Motor neuron (in vitro differentiated cells): ENCODE results near the gene CD101. TPM values are rescaled to one million over a fixed set of nuclear protein-coding genes. Genes with fewer than 3 reads are reported as not detected.

Experiments used
- ATAC-seq, 8 experiments: fragments of 200-7000 bp; cut with Tn5 transposase; replicated peaks in 6 of 8; 2 replicates each; pipeline ENCODE4 v1.8.0; 2021; ENCODE audit warnings: mild to moderate bottlenecking in 8 of 8, moderate library complexity in 8 of 8
- H3K27ac ChIP-seq, 2 donors: fragments of 250-450 bp; sonication (Bioruptor Pico); 2 replicates each; pipeline ENCODE4 v1.9.0; 2021; ENCODE audit warnings: antibody characterized with exemption in 2 of 2, mild to moderate bottlenecking in 2 of 2, moderate library complexity in 1 of 2
- H3K4me1 ChIP-seq, 2 donors: fragments of 250-450 bp; sonication (Bioruptor Pico); replicated peaks in 1 of 2; 2 replicates each; pipeline ENCODE4 v1.6.1; 2021; ENCODE audit warnings: antibody characterized with exemption in 2 of 2, mild to moderate bottlenecking in 2 of 2, moderate library complexity in 1 of 2
- H3K4me3 ChIP-seq, 5 donors: fragments of 250-450 bp; sonication (Bioruptor Pico); 2 replicates each; pipeline ENCODE4 v1.9.0; 2021; ENCODE audit warnings: antibody characterized with exemption in 5 of 5, mild to moderate bottlenecking in 5 of 5, moderate library complexity in 4 of 5
- WGBS, 10 experiments: fragments of 450-650 bp; shearing (Covaris generic); methylation state at CpG; one replicate each; pipeline ENCODE4 v1.0.0; 2022; 5-methylcytosine and 5-hydroxymethylcytosine counted together
- in situ Hi-C, 9 experiments: fragments of 400-800 bp; cut with MboI; loops; one replicate each; pipeline ENCODE4 v1.15.0; 2021; ENCODE audit warnings: low sequenced_read_pairs in 9 of 9, low pct_unique_long_range_greater_than_20kb in 2 of 9; ENCODE audit not compliant: unreplicated experiment in 9 of 9
- total RNA-seq, 8 experiments: library from RNA; unstranded; fragments of 300-600 nt; gene quantifications; 2 replicates each; pipeline versions ENCODE4 v1.2.3 to v1.2.4, GENCODE V29; 2022

The CD101 gene
- total RNA-seq, 8 experiments from 2014 or later = 0.27 to 4.8 (median 1.9) TPM

DNA sequence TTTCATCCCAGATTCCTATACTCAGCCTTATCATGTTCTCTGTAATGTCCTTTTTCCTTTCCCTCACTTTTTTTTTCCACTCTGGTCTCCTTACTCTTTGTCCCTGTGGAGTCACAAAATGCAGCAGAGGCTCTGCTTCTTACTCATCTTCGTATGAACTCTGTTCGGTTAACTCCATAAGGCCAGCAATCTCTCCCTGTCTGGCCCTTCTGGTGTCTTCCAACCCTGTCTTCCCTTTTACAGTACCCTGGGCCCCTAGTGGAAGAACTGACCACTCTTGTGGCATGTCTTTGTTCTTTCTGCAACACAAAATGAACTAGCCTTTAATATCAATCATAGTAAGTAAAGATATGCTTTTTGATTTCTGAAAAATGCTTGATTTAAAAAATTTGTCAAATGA, 7.1 kb downstream of the CD101 start:
- ATAC-seq = no peak
- Histone ChIP-seq H3K4me1 (peaks cover 10% of the 10 kb centered on the region in 2 donors), H3K4me3 (no peak overlapping the region), H3K27ac (no peak overlapping the region)
- WGBS, 10 experiments = 42 to 88% (median 72%) methylated on average over 2 of the region's 2 CpGs; no CpG with 5 or more reads in 1 of the 10 experiments
- in situ Hi-C loops = no loop called here

DNA sequence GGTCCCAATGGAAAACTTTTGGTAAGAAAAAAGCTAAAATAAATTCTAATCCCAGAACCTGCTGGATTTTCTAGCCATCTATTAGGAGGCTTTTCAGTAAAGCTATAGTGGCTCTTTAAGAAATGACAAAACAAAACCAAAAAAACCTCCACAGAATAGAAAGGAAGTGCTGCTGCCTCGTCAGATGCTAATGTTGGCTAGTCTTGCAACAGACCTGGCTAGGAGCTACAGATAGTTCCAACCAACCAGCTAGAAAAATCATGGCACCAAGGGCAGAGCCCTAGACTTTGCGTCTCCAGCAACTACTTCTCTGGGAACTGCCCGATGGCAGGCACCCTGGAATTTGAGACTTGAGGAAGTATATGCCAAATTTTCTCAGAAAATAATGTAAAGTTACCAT, 7.6 kb downstream of the CD101 start:
- peak in 2 of 8 experiments; percentile 28 to 61 for ATAC-seq
- H3K27ac ChIP-seq = no peak overlapping the region
- no peak overlapping the region for H3K4me3 ChIP-seq
- in situ Hi-C loops = no loop called here
- H3K4me1 ChIP-seq = peaks cover 5% of the 10 kb centered on the region in 2 donors
- 20 to 88% (median 67%) methylated on average over 1 to 3 of the region's 3 CpGs; no CpG with 5 or more reads in 1 of the 10 experiments for WGBS, 10 experiments

DNA sequence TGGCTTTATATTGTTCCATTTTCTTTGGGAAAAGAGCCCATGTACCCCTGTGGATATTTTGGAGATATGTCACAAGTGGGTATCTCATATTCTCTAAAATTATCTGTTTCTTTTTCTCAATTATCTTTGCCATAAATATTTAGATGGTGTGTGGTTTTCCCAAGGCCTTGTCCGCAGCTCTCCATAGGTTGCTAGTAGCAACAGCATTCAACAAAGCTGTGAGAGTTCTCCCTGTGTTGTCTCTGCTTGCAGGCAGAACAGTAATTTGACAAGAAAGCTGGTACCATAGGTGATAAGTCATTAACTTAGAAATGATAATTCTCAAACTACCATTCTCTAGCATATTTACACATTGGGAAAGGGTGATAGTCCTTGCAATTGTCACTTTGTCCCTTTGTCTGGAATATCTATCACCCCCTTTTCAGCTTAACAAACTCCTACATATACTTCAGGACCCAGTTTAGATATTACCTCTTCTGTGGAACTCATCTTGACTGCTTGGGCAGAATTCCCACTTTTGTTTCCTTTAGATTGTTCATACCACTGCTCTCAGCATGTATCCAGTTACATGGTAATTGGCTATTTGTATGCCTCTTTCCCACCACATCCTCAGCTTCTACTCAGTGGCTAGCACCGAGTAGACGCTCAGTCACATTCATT, 8.9 kb downstream of the CD101 start:
- Histone ChIP-seq H3K27ac (no peak overlapping the region), H3K4me3 (no peak overlapping the region), H3K4me1 (peaks cover 0 to 2% of the 10 kb centered on the region in 2 donors)
- ATAC-seq = no peak
- in situ Hi-C loops = no loop called here
- WGBS, 10 experiments = 37 to 100% (median 76%) methylated on average over 1 to 3 of the region's 3 CpGs

DNA sequence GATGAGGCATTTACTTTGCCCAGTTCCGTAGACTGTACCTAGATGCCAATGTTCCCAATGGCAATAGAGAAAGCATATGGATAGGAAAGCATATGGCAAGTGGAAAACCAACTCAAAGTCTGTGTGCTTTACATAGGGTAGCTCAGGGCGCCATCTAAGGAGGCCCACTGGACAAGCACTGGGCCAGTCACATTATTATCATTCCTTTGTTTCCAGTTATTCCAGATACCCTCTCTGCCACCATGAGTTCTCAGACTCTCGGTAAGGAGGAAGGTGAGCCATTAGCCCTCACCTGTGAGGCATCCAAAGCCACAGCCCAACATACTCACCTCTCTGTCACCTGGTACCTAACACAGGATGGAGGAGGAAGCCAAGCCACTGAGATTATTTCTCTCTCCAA, 9.8 kb downstream of the CD101 start:
- in situ Hi-C loops = no loop called here
- Histone ChIP-seq H3K4me3 (no peak overlapping the region), H3K4me1 (peaks cover 0 to 2% of the 10 kb centered on the region in 2 donors), H3K27ac (no peak overlapping the region)
- ATAC-seq = no peak
- 80 to 100% (median 100%) methylated on average over 1 to 3 of the region's 3 CpGs; no CpG with 5 or more reads in 1 of the 10 experiments for WGBS, 10 experiments

DNA sequence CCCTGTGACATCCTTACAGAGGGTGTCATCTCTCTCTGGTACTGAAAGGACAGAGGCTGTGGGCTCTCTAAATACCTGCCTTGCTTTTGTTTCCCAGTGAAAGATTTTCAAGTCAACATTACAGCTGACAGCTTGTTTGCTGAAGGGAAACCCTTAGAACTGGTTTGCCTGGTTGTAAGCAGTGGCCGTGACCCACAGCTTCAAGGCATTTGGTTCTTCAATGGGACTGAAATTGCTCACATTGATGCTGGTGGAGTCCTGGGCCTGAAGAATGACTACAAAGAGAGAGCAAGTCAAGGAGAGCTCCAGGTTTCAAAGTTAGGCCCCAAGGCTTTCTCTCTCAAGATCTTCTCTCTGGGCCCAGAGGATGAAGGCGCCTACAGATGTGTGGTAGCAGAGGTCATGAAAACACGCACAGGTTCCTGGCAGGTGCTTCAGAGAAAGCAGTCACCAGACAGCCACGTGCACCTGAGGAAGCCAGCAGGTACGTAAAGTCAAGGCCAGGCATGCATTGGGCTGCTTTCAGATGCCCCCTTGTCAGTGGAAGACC, 11.8 kb downstream of the CD101 start:
- in situ Hi-C loops = no loop called here
- Histone ChIP-seq H3K4me1 (peaks cover 0 to 2% of the 10 kb centered on the region in 2 donors), H3K4me3 (no peak overlapping the region), H3K27ac (no peak overlapping the region)
- WGBS, 10 experiments = 83 to 100% (median 100%) methylated on average over 1 to 4 of the region's 5 CpGs; no CpG with 5 or more reads in 5 of the 10 experiments
- ATAC-seq = peak in 1 of 8 experiments; percentile 82

DNA sequence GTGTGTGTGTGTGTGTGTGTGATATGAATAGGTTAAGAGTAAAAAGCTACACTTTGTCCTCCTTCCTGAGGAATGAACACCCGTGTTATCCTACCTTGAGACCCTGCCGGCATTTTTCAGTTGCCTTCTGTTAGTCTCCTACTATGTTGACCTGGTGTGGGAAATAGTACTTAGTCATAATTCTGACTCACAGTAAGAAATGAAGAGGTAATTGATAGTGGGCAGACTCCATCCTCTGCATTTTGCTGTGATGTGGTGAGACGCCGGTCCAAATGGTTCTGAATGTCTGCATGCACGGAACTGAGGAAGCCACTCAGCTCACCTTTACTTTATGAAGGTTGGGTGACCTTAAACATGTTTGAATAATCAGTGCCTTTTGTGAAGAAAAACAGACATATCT, 12.6 kb downstream of the CD101 start:
- in situ Hi-C loops = no loop called here
- ATAC-seq = peak in 1 of 8 experiments; percentile 23
- 20 to 100% (median 93%) methylated on average over 1 to 5 of the region's 5 CpGs for WGBS, 10 experiments
- H3K4me3 ChIP-seq = no peak overlapping the region
- H3K27ac ChIP-seq = no peak overlapping the region
- no peaks in the 10 kb centered on the region for H3K4me1 ChIP-seq

DNA sequence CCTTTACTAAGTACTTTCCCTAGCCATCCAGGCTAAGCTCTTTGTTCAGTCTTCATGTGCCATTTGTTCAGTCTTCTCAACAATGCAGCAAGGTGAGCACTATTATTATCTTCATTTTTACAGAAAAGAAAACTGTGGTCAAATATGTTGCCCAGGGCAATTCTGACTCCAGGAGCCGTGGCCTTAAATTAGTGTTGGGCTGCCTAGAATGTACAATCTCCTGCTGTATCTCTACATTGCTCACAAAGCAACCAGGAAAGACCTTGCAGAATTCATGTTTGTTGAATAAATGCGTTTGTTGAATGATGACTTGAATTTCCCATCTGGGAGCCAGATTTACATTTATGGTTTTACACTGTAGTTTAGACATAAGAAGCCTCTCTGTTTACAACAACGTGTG, 14.2 kb downstream of the CD101 start:
- peak in 4 of 8 experiments; percentile 26 to 93 (median 82) for ATAC-seq
- Histone ChIP-seq H3K4me1 (no peaks in the 10 kb centered on the region), H3K4me3 (no peak overlapping the region), H3K27ac (no peak overlapping the region)
- in situ Hi-C loops = no loop called here
- 6 to 100% (median 85%) methylated on average over 2 to 3 of the region's 3 CpGs; no CpG with 5 or more reads in 2 of the 10 experiments for WGBS, 10 experiments

DNA sequence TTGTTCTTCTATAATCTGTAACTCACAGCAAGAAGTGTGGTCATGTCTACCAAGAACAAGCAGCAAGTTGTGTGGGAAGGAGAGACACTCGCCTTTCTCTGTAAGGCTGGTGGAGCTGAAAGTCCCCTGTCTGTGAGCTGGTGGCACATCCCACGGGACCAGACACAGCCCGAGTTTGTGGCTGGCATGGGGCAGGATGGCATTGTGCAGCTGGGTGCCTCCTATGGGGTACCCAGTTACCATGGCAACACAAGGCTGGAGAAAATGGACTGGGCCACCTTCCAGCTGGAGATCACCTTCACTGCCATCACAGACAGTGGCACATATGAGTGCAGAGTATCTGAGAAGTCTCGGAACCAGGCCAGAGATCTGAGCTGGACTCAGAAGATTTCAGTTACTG, 15.5 kb downstream of the CD101 start:
- in situ Hi-C loops = no loop called here
- Histone ChIP-seq H3K4me1 (no peaks in the 10 kb centered on the region), H3K4me3 (no peak overlapping the region), H3K27ac (no peak overlapping the region)
- no peak for ATAC-seq
- 8 to 100% (median 96%) methylated on average over 1 to 4 of the region's 4 CpGs; no CpG with 5 or more reads in 5 of the 10 experiments for whole genome bisulfite sequencing, 10 experiments

DNA sequence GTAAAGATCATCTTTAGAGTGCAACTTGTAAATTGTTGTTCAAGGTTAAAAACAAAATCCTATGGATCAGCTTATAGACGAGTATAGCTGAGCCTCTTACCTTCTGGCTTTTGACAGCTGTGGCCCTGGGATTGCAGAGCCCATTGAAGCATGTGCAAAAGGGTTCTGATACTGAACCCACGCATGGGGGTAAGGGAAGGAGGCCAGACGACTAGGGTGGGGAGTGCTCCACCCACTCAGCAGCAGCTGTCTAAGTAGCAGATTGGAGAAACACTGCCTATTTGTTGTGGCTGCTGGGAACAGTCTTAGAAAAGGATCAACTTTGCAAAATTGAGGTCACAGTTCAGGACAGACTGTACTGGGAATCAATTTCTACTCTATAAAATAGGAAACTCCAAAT, 16.1 kb downstream of the CD101 start:
- Histone ChIP-seq H3K4me3 (no peak overlapping the region), H3K27ac (no peak overlapping the region), H3K4me1 (no peaks in the 10 kb centered on the region)
- WGBS, 10 experiments = 7 to 100% (median 39%) methylated on average over 1 to 3 of the region's 3 CpGs; no CpG with 5 or more reads in 3 of the 10 experiments
- in situ Hi-C loops = no loop called here
- ATAC-seq = peak in 2 of 8 experiments; percentile 30 to 61

DNA sequence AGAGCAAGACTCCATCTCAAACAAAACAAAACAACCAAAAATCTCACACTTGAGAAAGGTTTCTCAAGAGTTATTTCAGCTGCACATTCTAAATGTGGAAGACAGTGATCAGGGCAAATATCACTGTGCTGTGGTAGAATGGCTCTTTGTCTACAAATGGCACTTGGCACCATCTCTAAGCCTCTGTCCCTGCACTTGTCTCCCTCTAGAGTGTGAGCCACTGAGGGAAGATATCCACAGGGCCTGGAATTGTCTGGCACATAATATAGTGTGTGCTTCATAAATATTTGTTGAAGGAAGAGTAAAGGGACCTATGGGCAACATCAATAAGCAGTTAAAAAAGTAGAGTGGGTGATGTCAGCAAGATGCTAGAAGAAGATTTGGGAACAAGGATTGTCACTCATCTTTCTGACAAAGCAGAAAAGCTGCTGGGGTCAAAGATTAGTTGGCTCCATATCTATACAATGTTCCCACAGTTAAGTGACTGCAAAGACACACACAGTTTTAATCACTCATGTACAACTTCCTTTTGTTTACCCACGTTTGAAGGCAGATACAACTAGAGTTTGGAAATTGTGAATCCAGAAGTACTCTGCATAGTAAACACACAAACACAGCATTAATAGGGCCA, 19.1 kb downstream of the CD101 start:
- 29 to 71% (median 56%) methylated on average over 1 of the region's 1 CpG; no CpG with 5 or more reads in 5 of the 10 experiments for WGBS, 10 experiments
- Histone ChIP-seq H3K27ac (no peak overlapping the region), H3K4me1 (no peaks in the 10 kb centered on the region), H3K4me3 (no peak overlapping the region)
- ATAC-seq = no peak
- in situ Hi-C loops = no loop called here

DNA sequence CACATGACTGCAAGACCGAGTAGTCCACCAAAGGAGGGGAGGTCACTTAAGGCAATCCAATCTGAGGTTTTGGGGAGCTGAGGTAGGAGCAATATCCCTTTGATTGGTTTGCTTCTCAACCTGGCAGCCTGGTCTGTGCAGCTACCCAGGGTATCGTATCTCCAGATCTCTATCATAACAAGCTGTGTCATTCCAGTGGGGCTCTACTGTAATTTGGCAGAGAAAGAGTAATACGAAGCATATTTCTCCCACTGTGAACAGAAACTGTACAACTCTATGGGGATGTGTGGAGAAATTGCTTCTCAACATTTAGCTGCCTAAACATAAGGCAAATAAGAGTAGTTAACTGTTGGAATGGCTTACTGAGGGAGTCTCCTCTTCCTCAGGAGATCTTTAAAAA, 20.6 kb downstream of the CD101 start:
- H3K27ac ChIP-seq = no peak overlapping the region
- ATAC-seq = no peak
- no peak overlapping the region for H3K4me3 ChIP-seq
- 40 to 100% (median 78%) methylated on average over 1 to 3 of the region's 3 CpGs; no CpG with 5 or more reads in 3 of the 10 experiments for WGBS, 10 experiments
- in situ Hi-C loops = no loop called here
- H3K4me1 ChIP-seq = no peaks in the 10 kb centered on the region

DNA sequence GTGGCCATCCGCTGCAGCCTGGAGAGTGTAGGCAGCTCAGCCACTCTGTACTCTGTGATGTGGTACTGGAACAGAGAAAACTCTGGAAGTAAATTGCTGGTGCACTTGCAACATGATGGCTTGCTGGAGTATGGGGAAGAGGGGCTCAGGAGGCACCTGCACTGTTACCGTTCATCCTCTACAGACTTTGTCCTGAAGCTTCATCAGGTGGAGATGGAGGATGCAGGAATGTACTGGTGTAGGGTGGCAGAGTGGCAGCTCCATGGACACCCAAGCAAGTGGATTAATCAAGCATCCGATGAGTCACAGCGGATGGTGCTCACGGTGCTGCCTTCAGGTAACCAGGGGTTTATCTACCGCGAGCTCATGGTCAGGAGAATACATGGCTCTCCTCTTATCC, 24.0 kb downstream of the CD101 start:
- 60 to 98% (median 96%) methylated on average over 1 to 7 of the region's 7 CpGs; no CpG with 5 or more reads in 4 of the 10 experiments for WGBS, 10 experiments
- no peak for ATAC-seq
- no peak overlapping the region for H3K27ac ChIP-seq
- in situ Hi-C loops = loop anchor here in 3 of 9 experiments (25.0 kb wide), 2 partner anchors 288 to 438 kb away; no protein-coding TSS in a partner anchor
- no peak overlapping the region for H3K4me3 ChIP-seq
- H3K4me1 ChIP-seq = no peaks in the 10 kb centered on the region

DNA sequence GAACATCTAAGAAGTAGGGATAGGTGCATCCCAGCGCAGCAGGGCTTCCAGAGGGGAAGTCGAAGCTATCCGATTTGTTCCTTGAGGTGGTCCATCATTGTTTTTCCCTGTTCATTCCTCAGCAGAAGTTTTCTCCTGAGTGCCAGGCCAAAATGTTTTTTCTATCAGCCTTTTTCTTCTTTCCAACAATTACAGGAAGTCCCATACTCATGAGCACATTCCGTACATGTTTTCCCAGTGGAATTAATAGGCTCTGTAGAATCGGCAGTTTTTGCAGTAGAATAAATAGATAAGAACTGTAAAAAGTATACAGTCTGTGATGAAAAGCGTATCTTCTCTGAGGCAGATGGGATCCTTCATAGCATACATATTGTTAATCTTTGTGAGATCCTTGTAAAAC, 24.8 kb downstream of the CD101 start:
- Histone ChIP-seq H3K4me3 (no peak overlapping the region), H3K27ac (no peak overlapping the region), H3K4me1 (no peaks in the 10 kb centered on the region)
- no peak for ATAC-seq
- 58 to 100% (median 95%) methylated on average over 1 to 6 of the region's 6 CpGs for WGBS, 10 experiments
- in situ Hi-C loops = loop anchor here in 3 of 9 experiments (25.0 kb wide), 2 partner anchors 289 to 439 kb away; no protein-coding TSS in a partner anchor
